Smooth muscle cell (in vitro differentiated cells): ENCODE results near the gene EXOC2. TPM values are rescaled to one million over a fixed set of nuclear protein-coding genes. Genes with fewer than 3 reads are reported as not detected.
A peak's percentile ranks its signal among the peaks of the same experiment; 100 is the strongest.

Source experiments
- DNase-seq: peaks from one replicate; lab custom pipeline; 2025; ENCODE audit not compliant: unreplicated experiment; lab: John Stamatoyannopoulos, UW
- H2AFZ ChIP-seq: fragments of 200-600 bp; sonication (generic); 2 replicates; pipeline ENCODE4 v1.6.0; 2016; ENCODE audit warnings: antibody characterized with exemption, low read depth, mild to moderate bottlenecking
- H3F3A ChIP-seq: fragments of 200-600 bp; sonication (generic); 2 replicates; pipeline ENCODE4 v1.6.0; 2017; ENCODE audit warnings: antibody characterized with exemption, low read depth
- H3K27ac ChIP-seq: fragments of 200-600 bp; sonication (generic); 2 replicates; pipeline ENCODE4 v1.5.1; 2016; ENCODE audit warnings: low read depth, mild to moderate bottlenecking
- H3K27me3 ChIP-seq: fragments of 200-600 bp; sonication (generic); 2 replicates; pipeline ENCODE4 v1.6.1; 2016; ENCODE audit warnings: low read depth, mild to moderate bottlenecking
- H3K36me3 ChIP-seq: fragments of 200-600 bp; sonication (generic); 2 replicates; pipeline ENCODE4 v1.5.1; 2016; ENCODE audit warnings: low read depth
- H3K4me1 ChIP-seq: fragments of 200-600 bp; sonication (generic); 2 replicates; pipeline ENCODE4 v1.5.1; 2016; ENCODE audit warnings: low read depth
- H3K4me2 ChIP-seq: fragments of 200-600 bp; sonication (generic); 2 replicates; pipeline ENCODE4 v1.6.0; 2016; ENCODE audit warnings: mild to moderate bottlenecking
- H3K4me3 ChIP-seq: fragments of 200-600 bp; sonication (generic); 2 replicates; pipeline ENCODE4 v1.5.1; 2016; ENCODE audit warnings: mild to moderate bottlenecking
- H3K79me2 ChIP-seq: fragments of 200-600 bp; sonication (generic); 2 replicates; pipeline ENCODE4 v1.6.0; 2016; ENCODE audit warnings: low read depth, mild to moderate bottlenecking
- H3K9ac ChIP-seq: fragments of 200-600 bp; sonication (generic); 2 replicates; pipeline ENCODE4 v1.6.0; 2016; ENCODE audit warnings: low read depth
- H3K9me3 ChIP-seq: fragments of 200-600 bp; sonication (generic); replicated peaks from 2 replicates; pipeline ENCODE4 v1.5.1; 2016; ENCODE audit warnings: low read depth
- H4K20me1 ChIP-seq: fragments of 200-600 bp; sonication (generic); 2 replicates; pipeline ENCODE4 v1.6.0; 2016; ENCODE audit warnings: low read depth
- CTCF ChIP-seq: fragments of 200-600 bp; sonication (generic); IDR thresholded peaks from 2 replicates; pipeline ENCODE4 v1.5.1; 2017; ENCODE audit warnings: borderline replicate concordance, mild to moderate bottlenecking, antibody characterized with exemption; ENCODE audit not compliant: insufficient read depth, poor library complexity, severe bottlenecking
- WGBS: methylation state at CpG from one replicate; pipeline ENCODE4 v1.1.7; 2016; ENCODE audit warnings: low lambda C conversion rate; 5-methylcytosine and 5-hydroxymethylcytosine counted together
- polyA plus RNA-seq: library from polyadenylated mRNA; unstranded; fragments of >200 nt; fragmentation: Nextera tagmentation; extraction: Ambion mirVana; gene quantifications from 2 replicates; pipeline ENCODE4 v1.2.1, GENCODE V29; 2016
- total RNA-seq: library from RNA; depleted of rRNA; stranded (reverse); fragments of >200 nt; gene quantifications from 2 replicates; pipeline ENCODE4 v1.2.3, GENCODE V29; 2014

EXOC2 gene
- total and polyA plus RNA-seq, 2 experiments from 2014 or later, result 21.9 to 33.9 TPM

- no peak for DNase-seq
- no peaks in the 10 kb centered on the region for H4K20me1 ChIP-seq
- no peaks in the 10 kb centered on the region for H3K9me3 ChIP-seq
- H3K9ac ChIP-seq, result no peak overlapping the region
- 82% methylated on average over 5 of the region's 5 CpGs for WGBS
- H3K27me3 ChIP-seq, result no peaks in the 10 kb centered on the region
- no peak overlapping the region for H3K4me3 ChIP-seq
- no peaks in the 10 kb centered on the region for H3K36me3 ChIP-seq
- no peaks in the 10 kb centered on the region for H3K79me2 ChIP-seq
- peaks cover 5% of the 10 kb centered on the region for H3K4me1 ChIP-seq
- H3F3A ChIP-seq, result peaks cover 6% of the 10 kb centered on the region
- H3K4me2 ChIP-seq, result no peak overlapping the region
- no peak overlapping the region for H3K27ac ChIP-seq
- H2AFZ ChIP-seq, result no peak overlapping the region
- TF ChIP-seq CTCF, result no peak
Measured at GRCh38 chr6:713351-713750, 20.4 kb upstream of the EXOC2 start.

- Histone ChIP-seq H3K9ac (no peak overlapping the region), H3K27me3 (no peaks in the 10 kb centered on the region), H3K4me3 (no peak overlapping the region), H3K4me2 (no peak overlapping the region), H3K27ac (no peak overlapping the region), H3F3A (peaks cover 6% of the 10 kb centered on the region), H3K4me1 (peaks cover 5% of the 10 kb centered on the region), H2AFZ (no peak overlapping the region), H3K9me3 (no peaks in the 10 kb centered on the region), H3K36me3 (no peaks in the 10 kb centered on the region), H3K79me2 (no peaks in the 10 kb centered on the region), H4K20me1 (no peaks in the 10 kb centered on the region)
- no peak for TF ChIP-seq CTCF
- DNase-seq, result no peak
- 92% methylated on average over 8 of the region's 8 CpGs for WGBS
Measured at GRCh38 chr6:712805-713204, 19.9 kb upstream of the EXOC2 start.

GRCh38 chr6:711925-712324, 19.0 kb upstream of the EXOC2 start:
- Histone ChIP-seq H2AFZ (peak overlapping the region; percentile 67), H4K20me1 (no peaks in the 10 kb centered on the region), H3K79me2 (no peaks in the 10 kb centered on the region), H3K27me3 (no peaks in the 10 kb centered on the region), H3K4me2 (peak overlapping the region; percentile 83), H3K36me3 (no peaks in the 10 kb centered on the region), H3K9me3 (no peaks in the 10 kb centered on the region), H3K4me3 (peak overlapping the region; percentile 54), H3K27ac (no peak overlapping the region), H3K9ac (no peak overlapping the region), H3K4me1 (peaks cover 5% of the 10 kb centered on the region), H3F3A (peaks cover 6% of the 10 kb centered on the region)
- no peak for DNase-seq
- TF ChIP-seq CTCF, result no peak
